ENCODE results near the gene CDH5. TPM values are rescaled to one million over a fixed set of nuclear protein-coding genes. Genes with fewer than 3 reads are reported as not detected.

Gene CDH5
- total RNA-seq, 1 donor from 2014 or later = not detected

GRCh38 chr16:66357523-66357928 lies 9.0 kb upstream of the CDH5 start:
- peaks cover 2% of the 10 kb centered on the region for H3K27me3 ChIP-seq (ENCODE audit: control insufficient read depth, insufficient read depth, low read length)
- H3K4me3 ChIP-seq (ENCODE audit: low read depth, low read length) = no peak overlapping the region
- H3K36me3 ChIP-seq (ENCODE audit: control insufficient read depth, insufficient read depth, low read length) = no peaks in the 10 kb centered on the region
- TF ChIP-seq, protein P1, sequence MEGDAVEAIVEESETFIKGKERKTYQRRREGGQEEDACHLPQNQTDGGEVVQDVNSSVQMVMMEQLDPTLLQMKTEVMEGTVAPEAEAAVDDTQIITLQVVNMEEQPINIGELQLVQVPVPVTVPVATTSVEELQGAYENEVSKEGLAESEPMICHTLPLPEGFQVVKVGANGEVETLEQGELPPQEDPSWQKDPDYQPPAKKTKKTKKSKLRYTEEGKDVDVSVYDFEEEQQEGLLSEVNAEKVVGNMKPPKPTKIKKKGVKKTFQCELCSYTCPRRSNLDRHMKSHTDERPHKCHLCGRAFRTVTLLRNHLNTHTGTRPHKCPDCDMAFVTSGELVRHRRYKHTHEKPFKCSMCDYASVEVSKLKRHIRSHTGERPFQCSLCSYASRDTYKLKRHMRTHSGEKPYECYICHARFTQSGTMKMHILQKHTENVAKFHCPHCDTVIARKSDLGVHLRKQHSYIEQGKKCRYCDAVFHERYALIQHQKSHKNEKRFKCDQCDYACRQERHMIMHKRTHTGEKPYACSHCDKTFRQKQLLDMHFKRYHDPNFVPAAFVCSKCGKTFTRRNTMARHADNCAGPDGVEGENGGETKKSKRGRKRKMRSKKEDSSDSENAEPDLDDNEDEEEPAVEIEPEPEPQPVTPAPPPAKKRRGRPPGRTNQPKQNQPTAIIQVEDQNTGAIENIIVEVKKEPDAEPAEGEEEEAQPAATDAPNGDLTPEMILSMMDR (IDR thresholded peaks at IDR 0.05; ENCODE audit: insufficient read depth, low read length, severe bottlenecking) = peak; percentile 70
- peak; percentile 84 for DNase-seq (ENCODE audit: low read depth)
- FAIRE-seq = no peak

- FAIRE-seq (no peak), DNase-seq (ENCODE audit: low read depth) (peak; percentile 78)
- H3K36me3 ChIP-seq (ENCODE audit: control insufficient read depth, insufficient read depth, low read length) = no peaks in the 10 kb centered on the region
- peaks cover 2% of the 10 kb centered on the region for H3K27me3 ChIP-seq (ENCODE audit: control insufficient read depth, insufficient read depth, low read length)
- TF ChIP-seq, protein P1 (IDR thresholded peaks at IDR 0.05; ENCODE audit: insufficient read depth, low read length, severe bottlenecking) = no peak
- no peak overlapping the region for H3K4me3 ChIP-seq (ENCODE audit: low read depth, low read length)
Measured at GRCh38 chr16:66358231-66358630, 8.3 kb upstream of the CDH5 start.

DNA sequence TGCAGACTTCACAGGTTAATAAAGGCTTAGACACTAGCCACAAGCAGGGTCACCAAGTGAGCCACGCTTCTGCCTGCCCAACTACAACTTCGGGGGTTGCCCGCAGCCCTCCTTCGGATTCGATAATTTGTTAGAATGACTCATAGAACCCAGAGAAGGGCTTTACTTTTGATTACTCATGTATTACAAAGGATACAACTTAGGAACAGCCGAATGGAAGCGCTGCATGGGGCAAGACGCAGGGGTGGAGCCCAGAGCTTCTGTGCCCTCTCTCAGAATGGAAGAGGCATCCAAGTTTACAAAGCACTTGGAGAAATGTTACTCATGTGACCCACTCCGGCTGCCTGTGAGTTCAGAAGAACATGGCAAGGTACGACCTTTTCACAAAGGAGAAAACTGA lies 7.5 kb upstream of the CDH5 start:
- TF ChIP-seq, protein P1 (IDR thresholded peaks at IDR 0.05; ENCODE audit: insufficient read depth, low read length, severe bottlenecking) = no peak
- FAIRE-seq (peak; percentile 62), DNase-seq (ENCODE audit: low read depth) (peak; percentile 89)
- Histone ChIP-seq H3K4me3 (ENCODE audit: low read depth, low read length) (no peak overlapping the region), H3K27me3 (ENCODE audit: control insufficient read depth, insufficient read depth, low read length) (peaks cover 2% of the 10 kb centered on the region), H3K36me3 (ENCODE audit: control insufficient read depth, insufficient read depth, low read length) (no peaks in the 10 kb centered on the region)

GRCh38 chr16:66359811-66360608 lies 6.5 kb upstream of the CDH5 start:
- DNase-seq (ENCODE audit: low read depth) (peak; percentile 35), FAIRE-seq (no peak)
- no peaks in the 10 kb centered on the region for H3K36me3 ChIP-seq (ENCODE audit: control insufficient read depth, insufficient read depth, low read length)
- no peaks in the 10 kb centered on the region for H3K27me3 ChIP-seq (ENCODE audit: control insufficient read depth, insufficient read depth, low read length)
- TF ChIP-seq, protein P1 (IDR thresholded peaks at IDR 0.05; ENCODE audit: insufficient read depth, low read length, severe bottlenecking) = no peak
- H3K4me3 ChIP-seq (ENCODE audit: low read depth, low read length) = no peak overlapping the region

DNA sequence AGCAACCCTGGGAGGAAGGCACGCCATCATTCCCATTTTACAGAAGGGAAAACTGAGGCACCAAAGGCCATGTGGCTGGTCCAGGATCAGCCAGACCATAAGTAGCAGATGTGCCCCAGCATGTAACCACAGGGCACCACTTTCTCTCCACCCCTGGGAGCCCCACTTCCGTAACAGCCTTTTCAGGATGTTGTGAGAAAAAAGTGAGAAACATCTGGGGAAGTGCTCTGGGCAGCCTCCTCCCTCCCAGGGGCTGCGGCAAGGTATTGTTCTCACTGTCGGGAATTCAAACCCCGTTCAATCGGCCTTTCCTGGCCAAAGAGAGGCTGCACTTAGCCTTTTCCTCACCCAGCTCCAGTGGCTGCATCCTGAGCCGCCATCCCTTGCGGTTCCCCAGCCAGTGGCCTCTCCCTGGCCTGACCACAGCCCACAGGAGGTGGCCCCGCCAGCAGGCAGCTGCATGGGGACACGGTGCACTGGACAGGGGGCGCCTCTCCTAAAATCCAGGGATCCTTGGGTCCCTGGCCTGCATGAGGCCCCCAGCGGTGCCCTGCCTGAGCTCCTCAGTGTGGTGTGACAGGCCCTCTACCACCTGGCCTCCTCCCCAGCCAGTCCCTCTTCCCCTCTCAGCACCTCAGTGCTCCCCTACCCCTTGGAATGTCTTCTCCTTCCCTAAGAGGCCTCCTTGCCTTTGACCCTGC lies 5.7 kb upstream of the CDH5 start:
- FAIRE-seq = no peak
- Histone ChIP-seq H3K27me3 (ENCODE audit: control insufficient read depth, insufficient read depth, low read length) (no peaks in the 10 kb centered on the region), H3K36me3 (ENCODE audit: control insufficient read depth, insufficient read depth, low read length) (no peaks in the 10 kb centered on the region), H3K4me3 (ENCODE audit: low read depth, low read length) (no peak overlapping the region)
- DNase-seq (ENCODE audit: low read depth) = no peak
- TF ChIP-seq, protein P1 (IDR thresholded peaks at IDR 0.05; ENCODE audit: insufficient read depth, low read length, severe bottlenecking) = no peak

Measured in bronchial epithelial cell (primary cell).